SH-SY5Y (cell line): ENCODE results near the gene OSGEPL1.

ENCODE experiments used
- GATA2 ChIP-seq: IDR thresholded peaks from 2 replicates; pipeline ENCODE4 v1.6.1; 2011; ENCODE audit warnings: mild to moderate bottlenecking, low read depth, low read length
- GATA3 ChIP-seq: IDR thresholded peaks from 2 replicates; pipeline ENCODE4 v1.6.1; 2011; ENCODE audit warnings: low read depth, mild to moderate bottlenecking, low read length, moderate library complexity

DNA sequence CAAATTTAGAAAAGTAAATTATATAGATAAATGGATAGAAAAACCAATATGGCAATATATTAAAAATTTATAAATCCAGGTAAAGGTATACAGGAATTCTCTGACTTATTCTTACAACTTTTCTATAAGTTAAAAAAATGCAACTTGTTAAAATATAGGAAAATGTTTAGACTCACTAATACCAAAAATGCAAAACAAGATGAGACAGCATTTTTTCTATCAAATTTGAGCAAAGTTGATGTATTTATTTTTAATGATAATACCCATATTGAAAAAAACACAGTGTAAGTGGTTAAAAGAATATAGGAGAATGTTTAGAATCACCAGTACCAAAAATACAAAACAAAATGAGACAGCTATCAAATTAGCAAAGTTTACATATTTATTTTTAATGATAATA, 35.7 kb downstream of the OSGEPL1 start:
- TF ChIP-seq GATA2 (no peak), GATA3 (no peak)
